SU-DHL-6 (cell line): ENCODE results near the gene MYL3.

Experiments used
- H2AFZ ChIP-seq: fragments of 200-600 bp; sonication (generic); 2 replicates; pipeline ENCODE4 v1.6.1; 2014; ENCODE audit warnings: low read depth, mild to moderate bottlenecking, moderate library complexity, mixed read lengths, antibody characterized with exemption, low read length; ENCODE audit not compliant: severe bottlenecking
- H3F3A ChIP-seq: fragments of 200-600 bp; shearing (Covaris generic); 2 replicates; pipeline ENCODE4 v1.6.0; 2016; ENCODE audit warnings: antibody characterized with exemption, mild to moderate bottlenecking; ENCODE audit not compliant: insufficient read depth
- H3K27ac ChIP-seq: fragments of 200-600 bp; sonication (generic); 2 replicates; pipeline ENCODE4 v1.5.1; 2016; ENCODE audit warnings: low read depth, mild to moderate bottlenecking, low read length, moderate library complexity, mixed read lengths
- H3K27me3 ChIP-seq: fragments of 200-600 bp; sonication (generic), shearing (Covaris generic); 2 replicates; pipeline ENCODE4 v1.6.0; 2014; ENCODE audit warnings: mild to moderate bottlenecking, low read length
- H3K36me3 ChIP-seq: fragments of 200-600 bp; sonication (generic); 2 replicates; pipeline ENCODE4 v1.6.1; 2014; ENCODE audit warnings: mild to moderate bottlenecking, low read length, mixed read lengths
- H3K4me2 ChIP-seq: fragments of 300-600, 200-600 bp; shearing (Covaris generic), sonication (generic); 2 replicates; pipeline ENCODE4 v1.6.0; 2014; ENCODE audit warnings: low read length, low read depth, mild to moderate bottlenecking; ENCODE audit not compliant: poor library complexity, severe bottlenecking
- H3K4me3 ChIP-seq: fragments of 200-600 bp; sonication (generic); 2 replicates; pipeline ENCODE4 v1.5.1; 2014; ENCODE audit warnings: antibody characterized with exemption, low read length, mild to moderate bottlenecking, mixed read lengths; ENCODE audit not compliant: insufficient read depth, poor library complexity, severe bottlenecking
- H3K79me2 ChIP-seq: fragments of 200-600 bp; sonication (generic); 2 replicates; pipeline ENCODE4 v1.6.1; 2014; ENCODE audit warnings: mild to moderate bottlenecking, low read length, moderate library complexity; ENCODE audit not compliant: insufficient read depth
- H3K9ac ChIP-seq: fragments of 200-600 bp; sonication (generic); 2 replicates; pipeline ENCODE4 v1.7.0; 2014; ENCODE audit warnings: mild to moderate bottlenecking, low read length
- H3K9me2 ChIP-seq: fragments of 200-600 bp; sonication (generic); replicated peaks from 2 replicates; pipeline ENCODE4 v1.6.1; 2014; ENCODE audit warnings: low read length; ENCODE audit not compliant: insufficient read depth
- H3K9me3 ChIP-seq: fragments of 200-600 bp; sonication (generic); 2 replicates; pipeline ENCODE4 v1.6.1; 2014; ENCODE audit warnings: low read length, mixed read lengths; ENCODE audit not compliant: insufficient read depth
- H4K20me1 ChIP-seq: fragments of 200-600 bp; sonication (generic); 2 replicates; pipeline ENCODE4 v1.6.1; 2014; ENCODE audit warnings: low read depth, mild to moderate bottlenecking, antibody characterized with exemption, low read length, moderate library complexity, mixed read lengths
- EZH2phosphoT487 ChIP-seq: fragments of 200-600 bp; sonication (generic), shearing (Covaris generic); conservative IDR thresholded peaks from 2 replicates; pipeline ENCODE4 v1.6.1; 2018; ENCODE audit warnings: mild to moderate bottlenecking, antibody characterized with exemption, low read length, moderate library complexity, mixed read lengths
- TF ChIP-seq, protein P1 (sequence below): fragments of 200-600 bp; sonication (generic); IDR thresholded peaks from one replicate; pipeline ENCODE4 v1.5.1; 2017; ENCODE audit warnings: antibody characterized with exemption, mild to moderate bottlenecking, low read length, moderate library complexity; ENCODE audit not compliant: insufficient read depth, poor library complexity, severe bottlenecking

Gene MYL3

GRCh38 chr3:46895761-46896160, 32.5 kb upstream of the MYL3 start:
- Histone ChIP-seq H3K9me3 (no peaks in the 10 kb centered on the region), H3F3A (no peaks in the 10 kb centered on the region), H3K4me2 (no peak overlapping the region), H3K4me3 (no peak overlapping the region), H2AFZ (no peak overlapping the region), H3K79me2 (no peaks in the 10 kb centered on the region), H3K27me3 (no peaks in the 10 kb centered on the region), H3K27ac (no peak overlapping the region), H3K36me3 (no peaks in the 10 kb centered on the region), H3K9me2 (no peaks in the 10 kb centered on the region), H3K9ac (no peak overlapping the region), H4K20me1 (no peaks in the 10 kb centered on the region)
- TF ChIP-seq EZH2phosphoT487: no peak
- TF ChIP-seq, protein P1, sequence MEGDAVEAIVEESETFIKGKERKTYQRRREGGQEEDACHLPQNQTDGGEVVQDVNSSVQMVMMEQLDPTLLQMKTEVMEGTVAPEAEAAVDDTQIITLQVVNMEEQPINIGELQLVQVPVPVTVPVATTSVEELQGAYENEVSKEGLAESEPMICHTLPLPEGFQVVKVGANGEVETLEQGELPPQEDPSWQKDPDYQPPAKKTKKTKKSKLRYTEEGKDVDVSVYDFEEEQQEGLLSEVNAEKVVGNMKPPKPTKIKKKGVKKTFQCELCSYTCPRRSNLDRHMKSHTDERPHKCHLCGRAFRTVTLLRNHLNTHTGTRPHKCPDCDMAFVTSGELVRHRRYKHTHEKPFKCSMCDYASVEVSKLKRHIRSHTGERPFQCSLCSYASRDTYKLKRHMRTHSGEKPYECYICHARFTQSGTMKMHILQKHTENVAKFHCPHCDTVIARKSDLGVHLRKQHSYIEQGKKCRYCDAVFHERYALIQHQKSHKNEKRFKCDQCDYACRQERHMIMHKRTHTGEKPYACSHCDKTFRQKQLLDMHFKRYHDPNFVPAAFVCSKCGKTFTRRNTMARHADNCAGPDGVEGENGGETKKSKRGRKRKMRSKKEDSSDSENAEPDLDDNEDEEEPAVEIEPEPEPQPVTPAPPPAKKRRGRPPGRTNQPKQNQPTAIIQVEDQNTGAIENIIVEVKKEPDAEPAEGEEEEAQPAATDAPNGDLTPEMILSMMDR: no peak

DNA sequence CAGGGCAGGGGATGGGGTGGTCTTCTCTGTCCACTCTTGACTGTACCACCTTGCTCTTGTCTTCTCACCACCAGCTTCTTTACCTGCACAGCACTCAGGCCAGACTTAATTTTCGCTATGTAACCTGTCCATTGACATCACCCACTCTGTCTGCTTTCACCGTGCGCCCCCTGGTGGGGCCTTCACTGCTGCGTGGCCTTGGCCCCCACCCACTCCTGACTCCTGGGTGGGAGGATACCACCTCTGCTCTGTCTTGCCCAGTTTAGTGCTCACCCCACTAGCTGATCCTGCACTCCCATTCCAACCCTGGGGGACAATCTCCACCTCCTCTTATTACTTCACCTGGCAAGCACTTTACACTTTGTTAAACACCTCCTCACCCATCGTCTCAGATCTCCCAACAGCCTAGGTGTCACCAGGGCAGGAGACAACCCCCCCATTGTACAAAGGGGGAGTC, 32.0 kb upstream of the MYL3 start:
- Histone ChIP-seq H3K27ac (no peak overlapping the region), H3K9ac (no peak overlapping the region), H3F3A (no peaks in the 10 kb centered on the region), H3K4me2 (no peak overlapping the region), H3K36me3 (no peaks in the 10 kb centered on the region), H3K4me3 (no peak overlapping the region), H3K9me3 (no peaks in the 10 kb centered on the region), H2AFZ (no peak overlapping the region), H3K9me2 (no peaks in the 10 kb centered on the region), H3K79me2 (no peaks in the 10 kb centered on the region), H4K20me1 (no peaks in the 10 kb centered on the region), H3K27me3 (no peaks in the 10 kb centered on the region)
- TF ChIP-seq, protein P1: peak; percentile 85
- no peak for TF ChIP-seq EZH2phosphoT487

- Histone ChIP-seq H3K27me3 (no peaks in the 10 kb centered on the region), H3F3A (no peaks in the 10 kb centered on the region), H3K79me2 (no peaks in the 10 kb centered on the region), H3K4me3 (no peak overlapping the region), H3K9ac (no peak overlapping the region), H3K4me2 (no peak overlapping the region), H4K20me1 (no peaks in the 10 kb centered on the region), H3K9me3 (no peaks in the 10 kb centered on the region), H3K36me3 (no peaks in the 10 kb centered on the region), H3K27ac (no peak overlapping the region), H2AFZ (no peak overlapping the region), H3K9me2 (no peaks in the 10 kb centered on the region)
- TF ChIP-seq, protein P1: no peak
- no peak for TF ChIP-seq EZH2phosphoT487
These were observed 31.0 kb upstream of the MYL3 start for GRCh38 chr3:46894256-46894655.

- Histone ChIP-seq H3F3A (no peaks in the 10 kb centered on the region), H2AFZ (no peak overlapping the region), H3K9me2 (no peaks in the 10 kb centered on the region), H3K9me3 (no peaks in the 10 kb centered on the region), H4K20me1 (no peaks in the 10 kb centered on the region), H3K4me3 (no peak overlapping the region), H3K79me2 (no peaks in the 10 kb centered on the region), H3K36me3 (no peaks in the 10 kb centered on the region), H3K27ac (no peak overlapping the region), H3K9ac (no peak overlapping the region), H3K4me2 (no peak overlapping the region), H3K27me3 (no peaks in the 10 kb centered on the region)
- TF ChIP-seq, protein P1: no peak
- no peak for TF ChIP-seq EZH2phosphoT487
These were observed 30.5 kb upstream of the MYL3 start for GRCh38 chr3:46893763-46894162.
